Measurements from ENCODE around the gene CBX8.

CBX8 gene

DNA sequence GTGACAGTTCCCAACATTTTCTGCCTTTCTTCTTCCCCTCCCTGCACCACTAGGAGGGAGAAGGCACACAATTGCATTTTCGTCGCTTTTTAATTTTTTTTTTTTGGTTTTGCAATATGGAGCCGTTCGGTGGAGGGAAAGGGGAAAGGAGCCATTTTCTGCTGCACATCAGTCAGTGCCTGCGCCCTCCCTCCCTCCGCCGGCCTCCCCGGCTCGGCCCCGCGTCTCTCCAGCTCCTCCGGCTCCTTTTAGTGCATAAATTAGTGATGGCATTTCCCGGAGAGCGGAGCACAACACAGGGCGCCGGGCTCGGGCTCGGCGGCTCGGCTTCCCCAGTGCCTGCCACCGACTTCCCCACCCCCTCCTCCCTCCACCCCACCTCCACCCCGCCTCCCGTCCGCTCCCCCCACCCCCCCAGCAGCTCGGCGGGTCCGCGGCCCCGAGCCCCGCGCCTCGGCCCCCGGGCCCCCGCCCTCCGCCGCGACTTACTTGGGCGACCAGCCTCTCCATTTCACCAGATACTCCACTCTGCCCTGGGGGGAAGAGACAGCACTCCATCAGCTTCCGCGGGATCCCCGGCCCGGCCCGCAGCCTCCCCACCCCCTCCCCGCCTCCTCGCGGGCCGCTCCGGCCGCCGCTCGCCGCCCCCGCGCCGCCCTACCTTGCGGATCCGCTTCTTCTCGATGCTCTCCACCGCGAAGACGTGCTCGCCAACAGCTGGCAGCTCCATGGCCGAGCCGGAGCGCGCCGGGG lies 41.8 kb upstream of the CBX8 start:
- Mint-ChIP-seq H3K36me3 (ENCODE audit: low read depth) (peaks cover 18% of the 10 kb centered on the region), H3K4me3 (peak overlapping the region; percentile 88), H3K27ac (peak overlapping the region; percentile 86), H3K9me3 (no peaks in the 10 kb centered on the region), H3K4me1 (ENCODE audit: low read depth) (peaks cover 49% of the 10 kb centered on the region), H3K27me3 (peaks cover 35% of the 10 kb centered on the region)
- DNase-seq: peak; percentile 78

DNA sequence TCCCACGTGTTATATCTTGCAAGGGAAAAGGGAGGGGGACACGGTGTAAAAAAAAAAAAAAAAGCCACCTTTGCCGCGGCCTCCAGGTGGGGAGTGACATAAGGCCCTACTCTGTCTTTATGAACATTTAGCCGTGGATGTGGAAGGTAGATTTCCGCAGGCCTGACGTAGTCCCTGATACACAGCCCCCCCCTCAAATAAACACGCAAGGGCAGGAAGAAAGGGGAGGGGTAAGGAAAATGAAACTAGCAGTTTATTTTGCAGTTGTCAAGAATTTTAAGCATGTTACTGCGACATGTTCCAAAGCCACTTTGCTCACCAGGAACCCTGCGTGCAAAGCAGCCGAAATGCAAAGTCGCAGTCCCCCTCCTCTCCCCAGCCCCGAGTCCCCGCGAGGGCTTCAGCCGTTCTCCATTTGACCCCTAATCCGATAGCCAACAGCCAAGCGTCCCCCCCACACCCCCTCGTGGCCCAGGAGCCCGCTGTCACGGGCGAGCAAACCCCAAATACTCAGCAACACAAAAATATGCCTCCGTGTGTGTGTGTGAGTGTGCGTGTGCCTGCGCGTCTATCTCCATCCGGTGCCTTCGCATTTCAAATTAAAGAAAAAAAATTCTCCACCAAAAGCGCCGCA lies 41.1 kb upstream of the CBX8 start:
- H3K4me1 Mint-ChIP-seq (ENCODE audit: low read depth): peaks cover 48% of the 10 kb centered on the region
- peaks cover 30% of the 10 kb centered on the region for H3K27me3 Mint-ChIP-seq
- DNase-seq: peak; percentile 45
- H3K9me3 Mint-ChIP-seq: no peaks in the 10 kb centered on the region
- H3K27ac Mint-ChIP-seq: peak overlapping the region; percentile 86
- peak overlapping the region; percentile 88 for H3K4me3 Mint-ChIP-seq
- peaks cover 20% of the 10 kb centered on the region for H3K36me3 Mint-ChIP-seq (ENCODE audit: low read depth)

DNA sequence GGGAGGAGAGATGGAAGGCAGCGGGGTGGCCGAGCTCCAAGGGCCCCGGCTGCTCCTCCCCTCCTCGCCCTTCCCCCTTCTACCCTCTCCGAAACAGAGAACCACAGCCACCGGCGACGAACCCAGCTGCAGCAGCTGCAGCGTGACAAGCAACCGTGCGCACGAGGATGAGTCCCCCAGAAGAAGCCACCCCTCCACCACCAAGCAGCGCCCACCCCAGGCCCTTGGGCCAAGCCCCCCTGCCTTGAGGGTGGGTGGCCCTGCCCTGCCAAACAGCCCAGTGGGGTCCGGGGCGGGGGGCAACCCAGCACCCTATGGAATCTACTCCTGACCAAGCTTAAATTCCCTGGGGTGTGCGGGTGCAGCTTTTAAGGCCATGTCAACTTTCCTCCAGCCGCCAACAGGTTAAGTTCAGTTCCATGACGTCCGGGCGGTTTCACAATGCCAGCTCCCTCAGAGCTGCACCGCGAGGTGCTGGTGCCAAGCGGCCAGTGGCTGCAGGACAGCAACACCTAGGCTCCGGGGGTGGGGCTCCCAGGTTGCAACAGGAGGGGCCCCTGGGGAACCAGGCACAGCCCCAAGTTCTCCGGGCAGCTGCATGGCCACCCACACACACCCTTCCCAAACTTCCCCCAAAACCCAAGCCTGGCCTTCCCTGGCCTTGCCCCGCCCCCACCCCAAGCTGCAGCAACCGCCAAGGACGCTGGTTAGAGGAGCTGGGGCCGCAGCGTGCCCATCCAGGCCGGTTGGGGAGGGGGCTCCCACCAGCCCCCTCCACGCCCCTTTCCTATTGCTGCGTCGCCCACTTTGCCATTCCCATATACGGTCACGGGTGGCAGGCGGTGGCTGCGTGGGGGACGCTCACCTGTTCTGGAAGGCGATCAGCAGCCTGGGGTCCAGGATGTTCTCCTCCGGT lies 40.4 kb upstream of the CBX8 start:
- no peaks in the 10 kb centered on the region for H3K9me3 Mint-ChIP-seq
- peak overlapping the region; percentile 88 for H3K4me3 Mint-ChIP-seq
- peaks cover 22% of the 10 kb centered on the region for H3K27me3 Mint-ChIP-seq
- H3K36me3 Mint-ChIP-seq (ENCODE audit: low read depth): peaks cover 22% of the 10 kb centered on the region
- peaks cover 42% of the 10 kb centered on the region for H3K4me1 Mint-ChIP-seq (ENCODE audit: low read depth)
- DNase-seq: peak; percentile 66
- no peak overlapping the region for H3K27ac Mint-ChIP-seq

DNA sequence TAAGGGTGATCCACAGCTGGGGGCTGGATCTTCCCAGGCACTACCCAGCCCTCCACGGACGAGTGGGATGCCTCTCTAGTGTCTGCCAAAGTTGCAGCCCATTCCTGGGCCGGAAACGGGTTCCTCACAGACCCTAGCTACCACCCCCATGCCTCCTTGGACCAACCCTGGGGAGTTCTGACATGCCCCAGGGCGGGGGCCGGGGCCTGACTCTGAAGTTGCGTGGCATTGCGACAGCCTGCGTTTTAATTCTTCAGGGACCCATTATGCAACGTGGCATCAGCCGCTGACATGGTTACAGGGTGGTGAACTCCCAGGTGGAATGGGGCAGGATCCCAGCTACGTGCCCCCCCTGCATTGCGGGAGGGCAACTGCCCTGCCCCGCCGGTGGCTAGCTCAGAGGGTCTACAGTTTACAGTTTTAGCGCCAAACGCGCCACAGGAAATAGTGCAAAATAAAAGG lies 39.7 kb upstream of the CBX8 start:
- no peak overlapping the region for H3K27ac Mint-ChIP-seq
- no peak for DNase-seq
- peaks cover 39% of the 10 kb centered on the region for H3K4me1 Mint-ChIP-seq (ENCODE audit: low read depth)
- H3K4me3 Mint-ChIP-seq: peak overlapping the region; percentile 88
- H3K9me3 Mint-ChIP-seq: no peaks in the 10 kb centered on the region
- peaks cover 22% of the 10 kb centered on the region for H3K36me3 Mint-ChIP-seq (ENCODE audit: low read depth)
- H3K27me3 Mint-ChIP-seq: peaks cover 16% of the 10 kb centered on the region

DNA sequence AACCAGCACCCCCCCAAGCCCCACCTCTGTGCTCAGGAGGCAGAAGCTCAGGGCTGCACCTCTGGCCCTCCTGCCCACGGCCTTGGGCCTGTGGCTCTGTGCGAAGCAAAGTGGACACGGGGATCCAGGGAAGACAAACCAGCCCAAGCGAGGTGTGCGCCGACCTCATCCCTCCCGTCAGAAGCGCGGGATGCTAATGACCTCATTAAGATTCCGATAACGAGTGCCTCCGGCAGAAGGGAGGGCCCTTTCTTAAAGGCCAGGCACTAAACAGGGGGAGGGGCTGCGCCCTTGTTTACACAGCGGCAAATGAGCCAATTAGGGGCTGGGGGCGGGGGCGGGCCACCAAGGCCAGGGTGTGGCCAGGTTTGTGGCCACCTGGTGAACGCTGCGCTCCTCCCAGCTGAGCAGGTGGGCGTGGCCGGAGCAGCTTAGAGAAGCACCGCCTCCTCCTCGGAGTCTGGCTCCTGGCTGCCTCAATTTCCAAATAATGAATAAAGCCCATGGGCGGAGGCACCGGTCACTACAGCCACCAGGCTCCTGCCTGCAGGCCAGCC lies 39.2 kb upstream of the CBX8 start:
- DNase-seq: no peak
- Mint-ChIP-seq H3K36me3 (ENCODE audit: low read depth) (peaks cover 22% of the 10 kb centered on the region), H3K27ac (no peak overlapping the region), H3K4me1 (ENCODE audit: low read depth) (peaks cover 37% of the 10 kb centered on the region), H3K27me3 (peaks cover 11% of the 10 kb centered on the region), H3K9me3 (no peaks in the 10 kb centered on the region), H3K4me3 (no peak overlapping the region)

DNA sequence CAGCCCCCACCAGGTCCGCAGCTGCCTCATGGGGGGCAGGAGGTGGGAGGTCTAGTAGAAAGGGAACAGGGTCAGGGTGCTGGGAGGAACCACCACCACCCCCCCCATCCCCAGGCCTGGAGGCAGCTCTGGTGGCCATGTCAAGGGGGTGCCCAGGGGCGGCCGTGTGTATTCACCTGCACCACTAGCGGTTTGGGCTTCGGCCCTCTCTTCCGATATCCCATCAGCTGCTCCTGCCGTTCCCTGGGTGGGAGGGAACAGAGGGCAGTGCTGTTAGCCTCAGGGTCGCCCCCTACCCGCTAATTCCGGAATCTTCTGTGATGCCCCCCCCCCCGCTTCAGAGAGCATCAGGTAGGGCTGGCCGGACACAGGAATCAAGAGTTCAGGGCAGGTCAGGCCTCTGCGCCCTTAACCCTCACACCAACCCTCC lies 38.6 kb upstream of the CBX8 start:
- H3K9me3 Mint-ChIP-seq: no peaks in the 10 kb centered on the region
- no peak overlapping the region for H3K27ac Mint-ChIP-seq
- no peak overlapping the region for H3K4me3 Mint-ChIP-seq

DNA sequence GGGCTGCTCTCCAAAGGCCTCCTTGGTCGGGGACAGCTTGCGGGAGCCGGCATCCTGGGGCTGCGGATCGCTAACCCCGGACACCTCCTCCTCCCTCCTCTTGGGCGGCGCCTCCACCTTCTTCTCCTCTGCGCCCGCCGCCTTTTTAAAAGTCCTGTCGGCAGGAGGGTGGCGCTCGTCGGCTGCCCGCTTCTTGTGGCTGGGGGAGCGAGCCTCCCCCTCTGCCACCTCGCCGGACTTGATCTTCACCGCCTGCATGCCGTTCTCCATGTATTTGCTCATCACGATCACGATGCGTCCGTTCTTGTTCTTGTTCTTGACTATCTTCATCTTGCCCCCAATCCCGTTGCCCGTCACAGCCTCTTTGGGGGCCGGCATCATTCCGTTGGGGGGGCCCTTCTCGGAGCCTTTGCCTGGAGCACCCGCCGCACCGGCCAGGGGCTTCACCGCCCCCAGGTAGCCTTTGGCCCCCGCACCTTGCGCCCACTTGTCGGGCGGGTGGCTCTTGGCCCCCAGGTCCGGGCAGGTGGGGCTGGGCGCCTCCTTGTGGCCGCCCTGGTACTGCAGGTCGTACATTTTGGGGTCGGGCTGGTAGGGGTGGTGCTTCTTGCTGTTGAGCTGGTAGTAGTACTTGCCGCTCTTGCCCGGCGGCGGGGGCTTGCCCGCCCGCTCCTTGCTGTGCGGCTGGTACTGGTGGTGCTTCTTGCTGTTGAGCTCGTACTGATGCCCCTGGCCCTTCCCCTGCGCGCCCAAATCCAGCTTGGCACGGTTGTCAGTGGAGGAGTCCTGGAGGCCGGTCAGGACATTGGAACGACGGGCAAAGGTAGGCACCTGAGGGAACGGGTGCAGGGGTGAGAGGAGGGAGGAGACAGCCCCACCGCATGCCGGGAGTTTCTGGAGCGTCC lies 37.9 kb upstream of the CBX8 start:
- Mint-ChIP-seq H3K4me3 (no peak overlapping the region), H3K36me3 (ENCODE audit: low read depth) (peaks cover 22% of the 10 kb centered on the region), H3K4me1 (ENCODE audit: low read depth) (peaks cover 29% of the 10 kb centered on the region), H3K27me3 (no peaks in the 10 kb centered on the region), H3K27ac (no peak overlapping the region), H3K9me3 (no peaks in the 10 kb centered on the region)
- peak; percentile 70 for DNase-seq

More for the DNA sequence above, 38.6 kb upstream of the CBX8 start:
- Mint-ChIP-seq H3K4me1 (ENCODE audit: low read depth) (peaks cover 33% of the 10 kb centered on the region), H3K27me3 (peaks cover 6% of the 10 kb centered on the region), H3K36me3 (ENCODE audit: low read depth) (peaks cover 22% of the 10 kb centered on the region)
- DNase-seq: no peak

DNA sequence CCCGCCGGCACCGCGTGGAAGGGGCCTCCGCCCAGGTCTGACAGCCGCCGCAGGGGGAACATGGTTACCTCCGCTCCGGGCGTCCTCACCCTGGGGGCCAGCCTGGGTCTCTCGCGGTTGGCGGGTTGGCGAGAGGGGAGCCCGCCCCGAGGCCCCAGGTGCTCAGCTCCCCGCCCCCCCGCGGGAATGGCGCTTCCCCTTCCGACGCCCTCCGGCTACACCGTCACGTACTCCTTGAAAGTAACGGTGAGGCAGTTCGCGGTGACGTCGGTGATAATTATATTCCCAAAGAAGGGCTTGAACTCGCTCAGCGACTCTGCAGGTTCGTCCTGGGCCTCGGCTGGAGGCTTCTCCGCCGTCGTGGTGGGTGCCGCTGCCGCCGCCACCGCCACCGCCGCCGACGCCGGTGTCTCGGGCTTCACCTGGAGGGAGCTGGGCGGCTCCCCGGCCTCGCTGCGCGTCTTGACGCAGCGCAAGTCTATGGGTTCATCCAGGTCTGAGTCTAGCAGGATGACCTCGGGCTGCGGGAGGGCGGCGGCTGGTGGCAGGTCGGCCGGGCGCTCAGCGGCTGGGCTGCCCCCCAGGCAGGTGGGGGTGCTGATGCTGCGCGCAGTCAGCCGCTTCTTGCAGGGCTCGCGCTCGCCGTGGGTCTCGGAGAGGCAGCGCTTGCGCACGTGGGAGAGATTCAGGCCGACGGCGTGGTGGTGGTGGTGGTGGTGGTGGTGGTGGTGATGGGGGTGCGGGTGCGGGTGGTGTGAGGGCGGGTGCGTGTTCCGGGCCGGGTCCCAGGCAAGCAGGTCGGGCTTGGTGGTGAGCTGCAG lies 37.1 kb upstream of the CBX8 start:
- DNase-seq: no peak
- H3K9me3 Mint-ChIP-seq: no peaks in the 10 kb centered on the region
- peaks cover 28% of the 10 kb centered on the region for H3K4me1 Mint-ChIP-seq (ENCODE audit: low read depth)
- H3K27ac Mint-ChIP-seq: no peak overlapping the region
- H3K27me3 Mint-ChIP-seq: no peaks in the 10 kb centered on the region
- peaks cover 22% of the 10 kb centered on the region for H3K36me3 Mint-ChIP-seq (ENCODE audit: low read depth)
- no peak overlapping the region for H3K4me3 Mint-ChIP-seq

DNA sequence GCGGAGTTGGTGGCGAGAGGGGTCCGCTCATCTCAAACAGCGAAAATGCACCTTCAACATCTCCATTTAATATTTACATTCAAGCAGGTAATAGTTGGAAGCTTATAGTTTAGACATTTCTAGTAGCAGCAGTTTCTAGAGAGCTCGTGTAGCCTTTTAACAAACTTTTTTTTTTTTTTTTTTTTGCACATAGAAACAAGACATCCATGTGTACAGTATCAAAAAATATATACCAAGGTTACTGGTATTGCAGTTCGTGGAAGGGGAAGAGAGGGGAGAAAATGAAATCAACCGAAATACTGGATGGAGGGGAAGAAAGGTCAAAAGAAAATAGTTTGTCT lies 36.2 kb upstream of the CBX8 start:
- peaks cover 18% of the 10 kb centered on the region for H3K36me3 Mint-ChIP-seq (ENCODE audit: low read depth)
- H3K9me3 Mint-ChIP-seq: no peaks in the 10 kb centered on the region
- H3K27me3 Mint-ChIP-seq: no peaks in the 10 kb centered on the region
- no peak overlapping the region for H3K27ac Mint-ChIP-seq
- peaks cover 24% of the 10 kb centered on the region for H3K4me1 Mint-ChIP-seq (ENCODE audit: low read depth)
- no peak for DNase-seq
- H3K4me3 Mint-ChIP-seq: no peak overlapping the region

DNA sequence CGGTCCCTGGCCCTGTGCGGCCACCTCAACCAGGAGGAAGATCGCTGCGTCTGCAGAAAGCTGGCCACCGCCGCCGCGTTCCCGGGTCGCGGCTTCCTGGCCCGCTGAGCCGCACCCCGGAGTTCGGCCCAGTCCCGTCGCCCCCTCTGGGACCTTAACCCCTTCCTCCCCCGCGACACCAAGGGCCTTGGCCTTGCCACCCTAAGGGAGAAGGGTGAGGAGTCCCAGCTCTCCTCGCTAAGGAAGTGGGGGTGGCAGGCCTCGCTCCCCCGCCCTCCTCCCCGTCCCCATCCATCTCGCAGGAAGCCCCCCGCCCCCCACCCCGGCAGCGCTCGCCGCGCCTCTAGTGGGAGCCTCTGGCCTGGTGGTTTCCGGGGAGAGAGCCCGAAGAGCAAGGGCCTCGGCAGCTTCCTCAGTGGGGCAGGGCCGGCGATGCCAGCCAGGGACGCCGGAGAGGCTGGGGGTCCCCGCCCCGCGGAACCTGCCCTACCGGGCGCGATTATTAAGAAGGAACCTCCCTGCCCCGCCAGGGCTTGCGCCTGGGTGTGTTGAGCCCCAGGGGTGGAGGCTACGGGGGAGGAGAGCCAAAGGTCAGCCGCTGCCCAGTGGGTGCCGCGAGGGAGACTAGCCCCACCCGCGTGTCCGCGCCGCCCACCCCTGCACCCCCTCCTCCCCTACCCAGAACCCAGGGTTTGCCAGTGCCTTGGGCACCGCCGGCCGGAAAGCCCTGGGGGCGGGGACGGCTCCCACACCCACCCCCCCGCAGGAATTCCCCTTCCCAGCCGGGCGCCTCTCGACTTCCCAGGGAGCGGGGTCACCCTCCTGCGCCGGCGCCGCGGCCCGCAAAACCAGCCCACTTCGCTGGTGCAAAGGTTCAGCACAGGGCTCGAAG lies 35.6 kb upstream of the CBX8 start:
- no peak for DNase-seq
- no peak overlapping the region for H3K4me3 Mint-ChIP-seq
- peaks cover 18% of the 10 kb centered on the region for H3K4me1 Mint-ChIP-seq (ENCODE audit: low read depth)
- peaks cover 17% of the 10 kb centered on the region for H3K36me3 Mint-ChIP-seq (ENCODE audit: low read depth)
- H3K27ac Mint-ChIP-seq: no peak overlapping the region
- no peaks in the 10 kb centered on the region for H3K9me3 Mint-ChIP-seq
- H3K27me3 Mint-ChIP-seq: no peaks in the 10 kb centered on the region

DNA sequence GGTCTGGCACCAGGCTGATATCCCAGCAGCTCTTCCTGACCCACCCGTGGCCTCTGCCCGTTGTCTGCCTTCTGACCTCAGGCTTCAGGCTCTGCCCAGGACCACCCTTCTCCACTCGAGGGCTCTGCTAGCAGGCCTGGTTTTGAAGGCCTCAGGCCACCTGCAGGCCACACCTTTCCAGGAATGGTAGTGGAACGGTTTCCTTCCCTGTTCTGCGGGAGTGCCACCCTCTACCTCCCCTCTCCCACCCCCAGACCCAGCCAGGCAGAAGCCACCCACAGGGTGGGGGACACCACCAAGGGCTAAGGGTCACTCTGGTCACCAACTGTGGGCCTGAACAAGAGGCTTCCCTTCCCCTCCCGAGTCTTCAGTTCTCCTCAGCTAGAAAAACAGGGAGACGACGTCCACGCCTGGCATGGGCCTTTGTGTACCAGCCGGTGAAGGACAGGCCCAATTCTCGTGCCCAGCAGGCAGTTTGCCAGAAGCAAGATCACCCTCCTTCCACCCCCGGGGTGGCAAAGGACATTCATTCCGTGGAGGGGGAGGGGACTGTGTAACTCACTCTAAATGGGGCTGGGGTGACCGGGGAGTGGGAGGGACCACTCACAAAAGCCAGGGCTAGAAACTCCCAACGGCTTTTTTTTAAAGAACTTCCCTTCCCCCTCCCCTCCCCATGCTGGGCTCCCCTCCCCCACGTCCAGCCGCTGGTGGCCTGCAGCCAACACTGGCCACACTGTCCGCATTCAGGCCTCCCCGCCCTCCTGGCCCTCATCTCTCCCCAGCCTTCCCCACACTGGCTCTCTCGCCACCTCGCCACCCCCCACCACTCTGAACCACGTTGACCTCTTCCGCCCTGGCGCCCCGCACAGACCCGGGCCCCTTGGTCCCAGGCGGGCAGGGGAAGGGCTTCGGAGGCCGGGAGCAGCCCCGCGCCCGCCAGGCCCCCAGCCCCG lies 34.7 kb upstream of the CBX8 start:
- no peak overlapping the region for H3K4me3 Mint-ChIP-seq

More for the DNA sequence above, 34.7 kb upstream of the CBX8 start:
- no peak for DNase-seq
- H3K4me1 Mint-ChIP-seq (ENCODE audit: low read depth): peaks cover 12% of the 10 kb centered on the region
- peaks cover 17% of the 10 kb centered on the region for H3K36me3 Mint-ChIP-seq (ENCODE audit: low read depth)
- no peak overlapping the region for H3K27ac Mint-ChIP-seq
- no peaks in the 10 kb centered on the region for H3K9me3 Mint-ChIP-seq
- no peaks in the 10 kb centered on the region for H3K27me3 Mint-ChIP-seq

Data from activated T-cell treated with anti-CD3 and anti-CD28 coated beads, Interleukin-2, amount 50 U/mL, for 24 hours (primary cell).